Stimulated activated CD4-positive, alpha-beta T cell treated with anti-CD3 and anti-CD28 coated beads, Interleukin-2, amount 100 ng/mL, for 48 hours (primary cell): ENCODE data around the gene PSMB1.
"Not testable (repeated sequence)": the region's sequence is repeated elsewhere in the genome, so short reads cannot be mapped to it uniquely, and the experiment has no call there.

Source experiments
- DNase-seq, 2 donors: peaks; one replicate each; pipeline ENCODE4 v3.0.0-alpha.2; 2020

PSMB1 gene

DNA sequence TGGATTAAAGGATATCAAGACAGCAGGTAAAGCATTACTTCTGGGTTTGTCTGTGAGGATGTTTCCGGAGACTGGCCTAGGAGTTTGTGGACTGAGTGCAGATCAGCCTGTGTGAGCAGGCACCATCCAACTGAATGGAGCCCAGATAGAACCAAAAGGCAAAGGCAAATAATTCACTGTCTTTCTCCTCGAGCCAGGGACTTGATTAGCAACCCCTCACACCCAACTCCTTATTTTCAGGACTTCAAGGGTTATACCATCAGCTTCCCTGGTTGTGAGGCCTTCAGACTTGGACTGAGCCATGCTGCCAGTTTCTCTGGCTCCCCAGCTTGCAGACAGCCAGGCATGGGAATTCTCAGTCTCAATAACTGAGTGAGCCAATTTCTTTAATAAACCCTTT is 19.3 kb downstream of the PSMB1 start:
- DNase-seq, result no peak

DNA sequence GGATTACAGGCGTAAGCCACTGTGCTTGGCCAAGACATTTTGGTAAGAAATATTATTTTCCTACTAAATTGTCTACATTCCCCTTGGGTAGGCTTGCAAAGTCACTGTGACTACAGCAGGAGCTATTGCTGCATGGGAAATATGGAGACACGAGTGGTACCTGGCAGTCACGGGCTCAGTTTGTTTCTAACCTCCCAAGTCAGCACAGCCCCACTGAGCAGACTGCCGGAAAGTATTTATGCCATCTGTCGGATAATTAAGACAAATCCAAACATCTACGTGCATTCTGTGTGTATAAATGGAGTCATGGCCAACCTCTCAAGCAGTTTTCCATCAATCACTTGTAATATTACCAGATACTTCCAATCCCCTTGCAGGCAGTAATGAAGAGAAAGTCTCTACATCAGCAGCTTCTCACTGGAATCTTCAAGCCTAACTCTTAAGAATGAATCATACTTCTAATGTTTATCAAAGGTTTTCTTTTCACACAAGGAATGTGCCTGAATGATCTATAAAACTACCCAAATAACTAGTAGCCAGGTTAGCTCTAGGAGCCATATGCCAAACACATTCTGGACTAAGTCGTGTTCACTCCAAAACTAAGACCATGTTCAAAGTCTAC is 20.1 kb downstream of the PSMB1 start:
- DNase-seq, result no peak

DNA sequence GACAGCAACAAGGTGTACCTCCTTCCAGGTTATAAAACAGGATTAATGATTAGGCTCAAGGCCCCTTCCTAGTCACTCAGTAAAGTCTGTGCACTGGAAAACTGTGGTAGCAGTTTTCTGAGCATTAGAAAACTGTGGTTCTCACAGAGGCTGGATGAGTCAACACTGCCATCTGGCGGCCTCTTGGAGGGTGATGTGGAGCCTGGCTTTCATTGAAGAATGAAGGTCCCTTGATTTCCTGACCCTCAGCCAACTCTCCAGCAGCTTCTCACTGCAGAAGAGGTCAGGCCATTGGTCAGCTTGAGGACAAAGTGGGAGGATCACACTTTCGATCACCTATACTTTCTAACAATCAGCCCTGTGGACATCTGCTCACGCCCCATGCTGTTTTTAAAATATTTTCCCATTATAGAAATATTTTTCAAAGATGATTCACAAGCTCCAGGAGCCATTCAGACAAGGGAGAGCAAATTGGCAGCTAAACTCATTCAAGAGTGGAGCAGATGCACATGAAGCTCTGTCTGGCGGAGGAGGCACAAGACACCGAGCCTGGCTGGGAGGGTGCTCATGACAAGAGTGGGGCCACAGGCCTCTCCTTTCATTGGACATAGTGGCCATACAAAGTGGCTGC is 23.2 kb downstream of the PSMB1 start:
- DNase-seq, result peak; percentile 57 to 58

DNA sequence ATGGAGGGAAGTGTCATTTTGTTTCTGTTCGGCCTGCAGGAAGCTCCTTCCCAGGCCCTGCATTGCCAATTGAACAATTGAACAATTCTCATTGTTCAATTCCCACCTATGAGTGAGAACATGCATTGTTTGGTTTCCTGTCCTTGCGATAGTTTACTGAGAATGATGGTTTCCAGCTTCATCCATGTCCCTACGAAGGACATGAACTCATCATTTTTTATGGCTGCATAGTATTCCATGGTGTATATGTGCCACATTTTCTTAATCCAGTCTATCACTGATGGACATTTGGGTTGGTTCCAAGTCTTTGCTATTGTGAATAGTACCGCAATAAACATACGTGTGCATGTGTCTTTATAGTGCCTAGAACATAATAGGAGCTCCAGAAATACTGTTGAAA is 25.1 kb downstream of the PSMB1 start:
- not testable (repeated sequence) for DNase-seq

DNA sequence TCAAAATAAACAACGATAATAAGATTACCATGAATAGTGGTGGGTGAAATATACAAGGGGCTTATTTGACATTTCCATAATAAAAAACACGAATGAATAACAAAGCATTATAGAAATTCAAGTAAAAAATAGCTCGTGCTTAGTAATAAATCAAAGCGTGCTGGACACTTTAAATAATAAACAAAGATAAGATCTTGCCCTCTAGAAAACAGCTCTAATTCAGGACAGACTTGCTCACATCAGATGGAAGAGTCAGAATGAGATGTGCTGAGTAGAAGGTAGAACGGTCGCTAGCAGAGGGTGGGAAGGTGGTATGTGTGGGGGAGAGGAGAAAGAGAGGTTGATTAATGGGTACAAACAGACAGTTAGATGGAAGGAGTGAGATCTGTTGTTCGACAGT is 27.3 kb downstream of the PSMB1 start:
- no peak for DNase-seq

DNA sequence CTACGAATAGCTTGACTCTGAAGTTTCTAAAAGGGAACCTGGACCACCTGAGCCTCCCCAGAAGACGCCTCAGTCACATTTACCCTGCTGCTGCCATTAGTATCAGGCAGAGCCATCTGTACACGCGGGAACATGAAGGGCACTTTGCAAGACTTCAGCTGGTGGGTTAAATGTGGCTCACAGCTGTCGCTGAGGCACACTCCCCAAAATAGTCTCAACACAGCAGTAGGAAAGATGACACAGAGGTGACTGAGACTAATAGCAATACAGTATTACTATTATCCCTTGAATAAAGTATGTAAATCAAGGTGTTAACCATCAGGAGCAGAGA is 29.0 kb downstream of the PSMB1 start:
- no peak for DNase-seq

DNA sequence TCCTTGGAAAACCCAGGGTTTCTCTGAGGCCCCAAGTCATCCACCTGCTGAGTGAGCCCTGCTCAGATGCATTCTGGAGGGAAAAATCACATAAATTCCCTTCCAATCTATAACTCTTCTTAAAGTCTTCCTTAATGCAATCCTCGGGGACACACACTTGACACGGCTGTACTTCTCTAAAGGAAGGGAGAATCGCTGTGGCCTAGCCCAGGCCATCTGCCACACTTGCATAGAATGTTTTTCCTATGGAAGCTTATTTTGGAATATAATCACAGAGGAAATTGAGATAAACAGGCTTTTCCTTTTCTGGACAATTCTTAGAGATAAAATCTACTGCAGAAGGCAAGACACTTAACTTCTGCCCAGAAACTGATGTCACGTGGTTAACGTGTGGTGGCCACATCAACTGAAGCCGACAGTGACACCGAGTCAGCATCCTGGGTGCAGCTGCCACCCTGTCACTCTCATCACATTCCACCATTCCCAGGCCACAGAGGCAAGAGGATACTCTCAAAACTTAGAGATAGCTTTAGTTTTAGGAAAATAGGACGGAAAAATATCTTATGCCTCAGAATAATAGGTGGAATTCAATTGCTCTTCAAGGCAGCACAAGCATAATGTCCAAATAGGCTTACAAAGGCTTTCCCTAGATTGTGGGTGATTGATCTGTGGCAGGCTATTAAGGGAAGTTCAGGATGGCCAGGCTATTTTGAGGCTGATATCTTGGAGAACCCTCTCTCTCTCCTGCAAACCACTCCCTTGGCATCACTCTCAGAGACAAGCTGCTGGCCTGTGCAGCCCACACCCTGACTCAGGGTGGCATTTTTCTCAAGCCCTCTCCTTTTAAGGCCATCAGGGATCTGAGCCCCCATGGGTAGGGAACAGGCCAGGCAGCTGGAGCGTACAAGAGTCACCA is 29.6 kb downstream of the PSMB1 start:
- no peak for DNase-seq

DNA sequence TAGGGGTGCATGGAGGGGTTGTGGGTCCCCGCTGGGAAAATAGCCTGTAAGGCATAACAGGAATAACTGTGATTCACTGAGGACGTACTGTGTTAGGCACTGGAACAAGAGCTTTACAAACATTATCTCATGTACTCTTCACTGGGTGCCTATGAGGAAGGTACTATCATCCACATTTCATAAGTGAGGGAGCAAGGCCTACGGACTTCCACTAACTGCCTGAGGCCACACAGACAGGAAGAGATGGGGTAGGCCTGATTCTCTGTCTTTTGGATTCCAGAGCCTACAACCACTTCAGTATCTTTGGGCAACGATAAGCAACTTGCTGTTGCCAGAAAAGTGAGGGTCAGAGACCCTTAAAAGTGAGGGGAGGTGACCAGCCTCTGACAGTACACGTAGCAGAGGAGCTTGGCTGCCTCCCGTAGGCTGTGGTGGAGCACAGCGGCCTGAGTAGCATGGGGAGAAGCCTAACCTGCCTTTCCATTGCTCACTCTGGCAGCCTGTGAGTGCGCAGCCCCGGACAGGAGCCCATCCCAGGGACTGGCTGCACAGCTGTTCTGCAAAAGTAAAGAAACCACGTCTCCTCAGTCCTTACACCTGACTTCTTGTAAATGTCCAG is 30.4 kb downstream of the PSMB1 start:
- DNase-seq, result no peak

DNA sequence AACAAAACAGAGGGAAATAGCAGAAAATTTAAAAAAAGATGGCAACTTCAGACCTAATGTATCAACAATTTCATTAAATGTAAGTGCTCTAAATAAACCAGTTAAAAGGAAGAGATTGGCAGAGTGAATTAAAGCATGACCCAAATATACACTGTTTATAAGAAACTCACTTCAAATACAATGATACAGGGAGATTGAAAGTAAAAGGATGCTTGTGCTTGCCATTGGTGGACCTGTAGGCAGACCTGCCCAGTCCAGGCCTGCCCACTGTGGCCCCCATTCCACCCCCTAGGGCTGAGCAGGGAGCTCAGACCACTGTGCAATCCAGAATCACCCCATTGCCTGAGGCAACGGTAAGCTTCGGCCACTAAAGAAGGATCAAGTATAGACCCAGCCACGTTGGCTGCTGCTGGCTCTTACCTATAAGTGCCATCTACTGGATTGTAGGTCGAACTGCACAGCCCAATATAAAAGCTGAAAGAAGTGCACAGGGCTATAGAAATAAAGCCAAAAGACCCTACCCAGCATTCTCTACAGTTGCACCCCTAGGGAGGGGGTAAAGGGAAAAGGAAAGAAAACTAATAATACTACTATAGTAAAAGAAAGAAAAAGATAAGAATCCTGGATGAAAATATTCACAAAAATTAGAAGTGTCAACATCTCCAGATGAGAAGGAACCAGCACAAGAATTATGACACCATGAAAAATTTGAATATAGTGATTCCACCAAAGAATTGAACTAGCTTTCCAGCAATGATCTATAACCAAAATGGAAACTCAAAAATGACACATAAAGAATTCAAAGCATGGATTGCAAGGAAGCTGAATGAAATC is 36.1 kb downstream of the PSMB1 start:
- DNase-seq, result peak; percentile 10 to 24

DNA sequence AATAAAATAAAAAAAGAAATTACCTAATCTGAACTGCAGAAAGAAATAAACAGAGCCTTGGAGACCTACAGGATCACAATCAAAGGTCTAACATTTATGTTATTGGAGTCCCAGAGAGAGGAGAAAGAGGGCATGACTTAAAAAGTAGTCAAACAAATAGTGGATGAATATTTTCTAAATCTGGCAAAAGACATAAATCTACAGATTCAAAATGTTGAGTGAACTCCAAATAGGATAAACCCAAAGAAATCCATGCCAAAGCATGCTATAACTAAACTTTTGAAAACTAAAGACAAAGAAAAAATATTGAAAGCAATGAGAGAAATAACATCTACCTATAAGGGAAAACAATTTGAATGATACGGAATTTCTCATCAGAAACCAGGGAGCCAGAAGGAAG is 38.2 kb downstream of the PSMB1 start:
- no peak for DNase-seq

DNA sequence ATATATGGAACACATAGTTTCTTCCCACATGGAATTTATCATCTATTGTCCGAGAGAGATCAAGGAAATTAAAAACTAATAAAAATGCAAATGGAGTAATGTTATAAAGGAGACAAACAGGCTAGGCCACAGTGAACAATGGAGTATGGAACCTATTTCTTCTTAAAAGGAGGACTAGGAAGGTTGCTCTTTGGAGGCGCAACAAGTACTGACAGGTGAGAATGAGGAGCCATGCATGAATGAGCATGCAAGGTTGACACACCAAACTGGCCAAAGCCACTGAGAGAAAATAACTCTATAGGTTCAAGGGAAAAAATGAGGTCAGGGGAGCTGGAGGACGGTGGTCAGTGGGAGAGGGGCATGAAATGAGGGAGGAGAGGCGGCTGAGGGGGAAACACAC is 40.9 kb downstream of the PSMB1 start:
- DNase-seq, result no peak

DNA sequence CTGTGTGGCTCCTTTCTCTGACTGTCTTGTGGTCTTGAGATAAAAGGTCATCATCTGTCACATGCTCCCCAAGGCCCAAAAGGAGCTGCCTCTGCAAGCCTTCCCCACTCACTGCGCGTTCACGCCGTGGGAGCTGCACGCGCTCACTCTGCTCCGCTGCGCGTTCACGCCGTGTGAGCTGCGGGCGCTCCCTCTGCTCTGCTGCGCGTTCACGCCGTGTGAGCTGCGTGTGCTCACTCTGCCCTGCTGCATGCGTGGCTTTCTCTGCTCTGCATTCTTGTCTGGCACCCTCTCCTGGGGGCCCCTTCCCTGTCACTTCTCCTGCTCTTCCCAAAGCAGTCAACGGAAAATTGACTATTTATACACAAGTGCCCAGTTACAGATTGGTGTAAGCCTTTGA is 42.5 kb downstream of the PSMB1 start:
- no peak for DNase-seq

DNA sequence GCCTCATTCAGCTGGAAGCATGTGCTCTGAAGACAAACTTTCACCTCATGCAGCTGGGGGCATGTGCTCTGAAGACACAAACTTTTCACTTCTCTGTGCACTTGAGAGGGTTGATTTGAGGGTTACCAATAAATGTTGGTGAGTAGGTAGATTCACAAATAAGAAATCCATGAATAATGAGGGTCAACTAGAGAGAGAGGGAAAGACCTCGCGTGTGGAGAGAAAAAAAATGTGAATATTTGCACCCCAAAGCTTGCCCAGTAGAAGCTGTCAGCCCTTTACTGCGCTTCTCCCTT is 43.4 kb downstream of the PSMB1 start:
- no peak for DNase-seq

DNA sequence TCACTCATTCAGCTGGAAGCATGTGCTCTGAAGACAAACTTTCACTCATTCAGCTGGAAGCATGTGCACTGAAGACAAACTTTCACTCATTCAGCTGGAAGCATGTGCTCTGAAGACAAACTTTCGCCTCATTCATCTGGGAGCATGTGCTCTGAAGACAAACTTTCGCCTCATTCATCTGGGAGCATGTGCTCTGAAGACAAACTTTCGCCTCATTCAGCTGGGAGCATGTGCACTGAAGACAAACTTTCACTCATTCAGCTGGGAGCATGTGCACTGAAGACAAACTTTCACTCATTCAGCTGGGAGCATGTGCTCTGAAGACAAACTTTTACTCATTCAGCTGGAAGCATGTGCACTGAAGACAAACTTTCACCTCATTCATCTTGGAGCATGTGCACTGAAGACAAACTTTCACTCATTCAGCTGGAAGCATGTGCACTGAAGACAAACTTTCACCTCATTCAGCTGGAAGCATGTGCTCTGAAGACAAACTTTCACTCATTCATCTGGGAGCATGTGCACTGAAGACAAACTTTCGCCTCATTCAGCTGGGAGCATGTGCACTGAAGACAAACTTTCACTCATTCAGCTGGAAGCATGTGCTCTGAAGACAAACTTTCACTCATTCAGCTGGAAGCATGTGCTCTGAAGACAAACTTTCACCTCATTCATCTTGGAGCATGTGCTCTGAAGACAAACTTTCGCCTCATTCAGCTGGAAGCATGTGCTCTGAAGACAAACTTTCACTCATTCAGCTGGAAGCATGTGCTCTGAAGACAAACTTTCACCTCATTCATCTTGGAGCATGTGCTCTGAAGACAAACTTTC is 44.0 kb downstream of the PSMB1 start:
- not testable (repeated sequence) for DNase-seq

DNA sequence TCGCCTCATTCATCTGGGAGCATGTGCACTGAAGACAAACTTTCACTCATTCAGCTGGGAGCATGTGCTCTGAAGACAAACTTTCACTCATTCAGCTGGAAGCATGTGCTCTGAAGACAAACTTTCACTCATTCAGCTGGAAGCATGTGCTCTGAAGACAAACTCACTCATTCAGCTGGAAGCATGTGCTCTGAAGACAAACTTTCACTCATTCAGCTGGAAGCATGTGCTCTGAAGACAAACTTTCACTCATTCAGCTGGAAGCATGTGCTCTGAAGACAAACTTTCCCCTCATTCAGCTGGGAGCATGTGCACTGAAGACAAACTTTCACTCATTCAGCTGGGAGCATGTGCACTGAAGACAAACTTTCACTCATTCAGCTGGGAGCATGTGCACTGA is 44.8 kb downstream of the PSMB1 start:
- not testable (repeated sequence) for DNase-seq

DNA sequence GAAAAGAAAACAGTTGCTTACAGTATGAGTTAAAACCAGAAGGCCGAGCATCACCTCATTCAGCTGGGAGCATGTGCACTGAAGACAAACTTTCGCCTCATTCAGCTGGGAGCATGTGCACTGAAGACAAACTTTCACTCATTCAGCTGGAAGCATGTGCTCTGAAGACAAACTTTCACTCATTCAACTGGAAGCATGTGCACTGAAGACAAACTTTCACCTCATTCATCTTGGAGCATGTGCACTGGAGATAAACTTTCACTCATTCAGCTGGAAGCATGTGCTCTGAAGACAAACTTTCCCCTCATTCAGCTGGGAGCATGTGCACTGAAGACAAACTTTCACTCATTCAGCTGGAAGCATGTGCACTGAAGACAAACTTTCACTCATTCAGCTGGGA is 45.4 kb downstream of the PSMB1 start:
- DNase-seq, result not testable (repeated sequence)

DNA sequence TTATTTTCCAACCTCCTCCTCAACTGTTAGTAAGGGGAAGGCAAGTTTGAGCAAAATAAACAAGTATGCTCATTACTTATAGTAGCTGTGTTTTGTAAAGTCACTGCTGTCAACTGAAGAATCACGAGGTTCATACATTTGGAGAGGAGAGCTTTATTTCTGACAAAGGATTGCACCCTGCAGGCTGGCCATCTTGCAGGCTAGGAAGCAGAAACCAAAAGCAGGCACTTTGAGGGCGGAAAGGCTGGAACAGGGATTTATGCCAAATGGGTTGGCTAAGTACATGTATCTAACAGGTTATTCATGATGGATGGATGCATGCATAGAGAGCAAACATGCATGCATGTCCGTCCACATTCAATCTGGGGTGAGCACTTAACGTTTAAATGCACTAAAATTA is 46.7 kb downstream of the PSMB1 start:
- DNase-seq, result no peak

DNA sequence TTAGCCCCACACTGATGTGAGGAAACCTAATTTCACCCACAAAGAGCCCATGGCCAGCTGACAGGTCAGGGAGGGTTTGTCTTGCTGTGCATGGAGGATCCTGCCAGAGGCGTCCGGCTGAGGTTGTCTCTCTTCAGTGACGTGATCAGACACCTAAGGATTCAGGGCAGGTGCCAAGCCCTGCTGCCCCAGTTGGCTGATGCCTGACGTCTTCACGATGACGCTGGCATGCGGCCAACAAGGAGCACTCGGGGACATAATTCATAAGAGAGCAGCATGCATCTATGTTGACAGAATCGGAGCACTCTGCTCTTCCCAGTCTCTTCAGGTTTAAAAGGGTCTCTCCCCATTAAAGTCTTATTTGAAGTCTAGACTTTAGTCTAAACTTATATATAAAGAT is 47.8 kb downstream of the PSMB1 start:
- DNase-seq, result no peak

DNA sequence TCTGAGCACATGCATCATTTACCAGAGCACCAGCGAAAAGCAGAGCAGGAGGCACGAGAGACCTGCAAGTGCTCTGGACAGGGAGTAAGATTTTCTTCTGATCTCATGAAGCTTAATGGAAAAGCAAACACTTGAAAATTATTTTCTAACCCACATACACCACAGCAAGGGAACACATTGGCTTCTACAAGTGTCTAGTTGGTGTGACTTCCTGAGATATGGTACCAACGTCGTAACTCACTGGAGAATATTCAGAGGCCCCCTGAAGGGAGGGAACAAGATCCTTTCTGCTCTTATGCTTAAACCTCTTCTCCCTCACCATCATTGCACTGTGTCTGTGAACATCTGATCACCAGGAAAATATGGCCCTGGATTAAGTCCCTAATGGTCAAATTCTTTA is 48.6 kb downstream of the PSMB1 start:
- no peak for DNase-seq

DNA sequence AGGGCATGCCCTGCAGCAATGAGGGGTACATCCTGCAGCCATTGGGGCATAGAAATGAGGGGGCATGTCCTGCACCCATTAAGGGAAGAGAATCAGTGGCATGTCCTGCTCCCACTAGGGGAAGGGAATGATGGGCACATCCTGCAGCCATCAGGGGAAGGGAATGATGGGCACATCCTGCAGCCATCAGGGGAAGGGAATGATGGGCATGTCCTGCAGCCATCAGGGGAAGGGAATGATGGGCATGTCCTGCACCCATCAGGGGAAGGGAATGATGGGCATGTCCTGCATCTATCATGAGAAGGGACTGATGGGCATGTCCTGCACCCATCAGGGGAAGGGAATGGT is 49.7 kb downstream of the PSMB1 start:
- no peak for DNase-seq

DNA sequence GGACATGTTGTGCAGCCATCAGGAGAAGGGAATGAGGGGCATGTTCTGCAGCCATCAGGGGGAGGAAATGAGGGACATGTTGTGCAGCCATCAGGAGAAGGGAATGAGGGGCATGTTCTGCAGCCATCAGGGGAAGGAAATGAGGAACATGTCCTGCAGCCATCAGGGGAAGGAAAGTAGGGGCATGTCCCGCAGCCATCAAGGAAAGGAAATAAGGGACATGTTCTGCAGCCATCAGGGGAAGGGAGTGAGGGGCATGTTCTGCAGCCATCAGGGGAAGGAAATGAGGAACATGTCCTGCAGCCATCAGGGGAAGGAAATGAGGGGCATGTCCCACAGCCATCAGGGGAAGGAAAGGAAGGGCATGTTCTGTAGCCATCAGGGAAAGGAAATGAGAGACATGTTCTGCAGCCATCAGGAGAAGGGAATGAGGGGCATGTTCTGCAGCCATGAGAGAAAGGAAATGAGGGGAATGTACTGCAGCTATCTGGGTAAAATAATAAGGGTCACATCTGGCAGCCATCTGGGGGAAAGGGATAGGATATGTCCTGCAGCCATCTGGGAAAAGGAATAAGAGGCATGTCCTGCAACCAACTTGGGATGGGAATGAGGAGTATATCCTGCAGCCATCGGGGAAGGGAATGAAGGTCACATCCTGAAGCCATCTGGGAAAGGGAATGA is 50.2 kb downstream of the PSMB1 start:
- not testable (repeated sequence) for DNase-seq

DNA sequence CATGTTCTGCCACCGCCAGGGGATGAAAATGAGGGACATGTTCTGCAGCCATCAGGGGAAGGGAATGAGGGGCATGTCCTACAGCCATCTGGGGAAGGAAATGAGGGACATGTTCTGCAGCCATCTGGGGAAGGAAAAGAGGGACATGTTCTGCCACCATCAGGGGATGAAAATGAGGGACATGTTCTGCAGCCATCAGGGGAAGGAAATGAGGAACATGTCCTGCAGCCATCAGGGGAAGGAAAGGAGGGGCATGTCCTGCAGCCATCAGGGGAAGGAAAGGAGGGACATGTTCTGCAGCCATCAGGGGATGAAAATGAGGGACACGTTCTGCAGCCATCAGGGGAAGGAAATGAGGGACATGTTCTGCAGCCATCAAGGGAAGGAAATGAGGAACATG is 50.8 kb downstream of the PSMB1 start:
- DNase-seq, result not testable (repeated sequence)
